Cardiac septum (tissue), 1 donor: Measurements from ENCODE around the gene NUDT9. TPM values are rescaled to one million over a fixed set of nuclear protein-coding genes. Genes with fewer than 3 reads are reported as not detected.

Experiments
- DNase-seq: peaks from one replicate; pipeline ENCODE4 v3.0.0-alpha.2; 2020; ENCODE audit warnings: low spot score
- intact Hi-C: fragments of 100-400 bp; cut with DNase I; formaldehyde crosslinking; loops from one replicate; pipeline ENCODE4 v1.14.0; 2022
- total RNA-seq: library from RNA; stranded (reverse); fragmentation: NEBNext Ultra II Directional; extraction: Animal tissue kit (Norgen Biotek cat#: 25700); gene quantifications from one replicate; pipeline ENCODE4 v1.2.1, GENCODE V29; 2021
- donor health status: DM: no; HTN: no; CAD: no.

Gene NUDT9
- total RNA-seq, 1 donor from 2014 or later, result 21.5 TPM

- intact Hi-C loops, result no loop called here
- no peak for DNase-seq
Observed at GRCh38 chr4:87497578-87497977, 75.2 kb downstream of the NUDT9 start.

DNA sequence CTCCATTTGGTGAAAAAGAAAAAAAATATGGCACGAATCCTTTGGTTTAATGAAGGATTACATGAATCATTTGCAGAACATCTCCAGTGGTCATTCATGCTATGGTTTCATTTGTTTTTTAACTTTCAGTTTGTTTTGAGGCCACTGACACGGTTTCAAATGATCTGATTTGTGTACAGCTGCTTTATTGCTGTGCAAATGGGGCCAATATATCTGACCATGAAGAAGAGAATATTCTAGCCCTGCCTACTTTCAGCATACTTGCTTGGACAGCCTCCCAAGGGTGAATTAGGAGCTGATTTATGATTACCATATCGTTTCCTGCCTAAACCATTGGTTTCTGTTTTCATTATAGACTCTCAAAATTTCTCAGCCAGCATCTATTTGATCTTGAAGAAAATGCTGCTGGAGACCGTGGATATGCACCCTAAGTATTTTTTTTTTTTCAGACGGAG, 76.1 kb downstream of the NUDT9 start:
- intact Hi-C loops, result no loop called here
- no peak for DNase-seq

DNA sequence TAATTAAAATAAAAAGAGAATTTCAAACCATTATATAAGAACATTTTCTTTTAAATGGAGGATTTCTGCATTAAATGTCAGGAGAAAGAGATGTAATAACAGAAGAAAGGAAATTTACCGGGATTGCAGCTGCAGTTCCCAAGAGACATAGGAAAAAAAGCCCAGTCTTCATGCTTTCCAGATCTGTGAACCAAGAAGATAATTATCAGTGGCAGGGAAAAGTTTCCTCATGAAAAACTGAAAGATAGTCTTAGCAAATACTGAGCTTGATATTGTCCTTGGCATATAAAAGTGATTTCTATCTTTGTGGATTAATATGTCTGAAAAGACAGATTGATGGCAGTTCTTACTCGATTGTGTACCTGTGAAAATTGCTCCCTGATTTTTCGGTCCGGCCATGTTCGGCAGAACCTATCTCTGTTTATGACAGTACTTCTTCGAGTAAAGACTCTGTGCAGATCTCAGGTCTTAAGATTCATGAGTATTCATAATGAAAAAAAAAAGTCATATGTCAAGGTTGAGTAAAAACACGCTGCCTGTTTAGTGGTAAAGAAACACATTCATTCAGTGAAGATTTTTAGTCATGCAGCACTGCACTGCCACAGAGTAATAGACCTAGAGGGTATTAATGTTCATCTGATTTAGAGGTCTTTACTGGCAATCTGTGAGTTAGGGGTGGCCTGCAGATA, 77.2 kb downstream of the NUDT9 start:
- no peak for DNase-seq
- intact Hi-C loops, result no loop called here

- no peak for DNase-seq
- intact Hi-C loops, result no loop called here
Observed at GRCh38 chr4:87500092-87500462, 77.7 kb downstream of the NUDT9 start.

- DNase-seq, result no peak
- intact Hi-C loops, result no loop called here
Observed at GRCh38 chr4:87502580-87503238, 80.3 kb downstream of the NUDT9 start.

DNA sequence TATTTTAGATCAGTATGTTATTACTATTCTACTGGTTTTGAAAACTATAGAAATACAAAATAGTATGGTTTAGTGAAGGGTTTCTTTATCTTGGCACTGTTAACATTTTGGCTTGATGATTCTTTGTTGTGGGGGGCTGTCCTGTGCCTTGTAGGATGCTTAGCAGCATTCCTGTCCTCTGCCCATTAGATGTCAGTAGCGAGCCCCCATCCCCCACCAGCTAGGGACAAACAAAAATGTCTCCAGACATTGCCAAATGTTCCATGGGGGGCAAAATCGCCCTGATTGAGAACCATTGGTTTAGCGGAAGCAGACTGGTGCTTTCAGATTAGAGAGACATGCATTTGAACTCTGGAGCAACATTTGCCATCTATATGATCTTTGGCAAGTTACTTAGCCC, 83.5 kb downstream of the NUDT9 start:
- intact Hi-C loops, result no loop called here
- no peak for DNase-seq

GRCh38 chr4:87506974-87507701, 84.8 kb downstream of the NUDT9 start:
- DNase-seq, result no peak
- intact Hi-C loops, result no loop called here

Other genes with a start within 250 kb of the NUDT9 start
- gene KLHL8, start 202.0 kb upstream of the NUDT9 start, total RNA-seq, result 11.2 TPM
- 0.38 TPM for gene HSD17B13, start 99.7 kb upstream of the NUDT9 start, total RNA-seq
- 11.0 TPM for gene HSD17B11, start 31.4 kb upstream of the NUDT9 start, total RNA-seq
- gene SPARCL1, start 106.8 kb downstream of the NUDT9 start, total RNA-seq, result 202 TPM
- not detected for gene DSPP, start 186.0 kb downstream of the NUDT9 start, total RNA-seq
- not detected for gene DMP1, start 227.7 kb downstream of the NUDT9 start, total RNA-seq